T-helper 1 cell treated with Interleukin-12 subunit alpha and Interleukin-12 subunit beta and Interleukin-4 antibody, amounts not matched to agents 30 ng/mL and 1 ng/mL, for 36 hours (primary cell): Measurements from ENCODE around the gene COL15A1. TPM values are rescaled to one million over a fixed set of nuclear protein-coding genes. Genes with fewer than 3 reads are reported as not detected.

ENCODE experiments used
- total RNA-seq: library from RNA; stranded (reverse); gene quantifications from 2 replicates; pipeline ENCODE4 v1.2.3, GENCODE V29; 2022

The COL15A1 gene
- total RNA-seq, 1 donor from 2014 or later = 0.51 TPM

Other genes with a start within 250 kb of the COL15A1 start
- not detected in 2 replicates for gene GABBR2, start 235.0 kb upstream of the COL15A1 start, total RNA-seq
- 6.0 and 6.1 TPM in 2 replicates for gene ANKS6, start 147.4 kb upstream of the COL15A1 start, total RNA-seq
- 3.3 and 4.0 TPM in 2 replicates for gene GALNT12, start 136.2 kb upstream of the COL15A1 start, total RNA-seq
- gene TGFBR1, start 161.2 kb downstream of the COL15A1 start, total RNA-seq = 116 and 118 TPM in 2 replicates